WI38 (cell line): Measurements from ENCODE around the gene PNN.
"Not testable (repeated sequence)": the region's sequence is repeated elsewhere in the genome, so short reads cannot be mapped to it uniquely, and the experiment has no call there.

Experiments
- H3K4me3 ChIP-seq: 2 replicates; pipeline ENCODE4 v1.5.1; 2011; ENCODE audit warnings: low read depth, mild to moderate bottlenecking, control low read depth, low read length
- TF ChIP-seq, protein P1 (sequence below): IDR thresholded peaks from 2 replicates; pipeline ENCODE4 v1.5.1; 2012; ENCODE audit warnings: low read depth, mild to moderate bottlenecking, control low read depth, low read length

The PNN gene

DNA sequence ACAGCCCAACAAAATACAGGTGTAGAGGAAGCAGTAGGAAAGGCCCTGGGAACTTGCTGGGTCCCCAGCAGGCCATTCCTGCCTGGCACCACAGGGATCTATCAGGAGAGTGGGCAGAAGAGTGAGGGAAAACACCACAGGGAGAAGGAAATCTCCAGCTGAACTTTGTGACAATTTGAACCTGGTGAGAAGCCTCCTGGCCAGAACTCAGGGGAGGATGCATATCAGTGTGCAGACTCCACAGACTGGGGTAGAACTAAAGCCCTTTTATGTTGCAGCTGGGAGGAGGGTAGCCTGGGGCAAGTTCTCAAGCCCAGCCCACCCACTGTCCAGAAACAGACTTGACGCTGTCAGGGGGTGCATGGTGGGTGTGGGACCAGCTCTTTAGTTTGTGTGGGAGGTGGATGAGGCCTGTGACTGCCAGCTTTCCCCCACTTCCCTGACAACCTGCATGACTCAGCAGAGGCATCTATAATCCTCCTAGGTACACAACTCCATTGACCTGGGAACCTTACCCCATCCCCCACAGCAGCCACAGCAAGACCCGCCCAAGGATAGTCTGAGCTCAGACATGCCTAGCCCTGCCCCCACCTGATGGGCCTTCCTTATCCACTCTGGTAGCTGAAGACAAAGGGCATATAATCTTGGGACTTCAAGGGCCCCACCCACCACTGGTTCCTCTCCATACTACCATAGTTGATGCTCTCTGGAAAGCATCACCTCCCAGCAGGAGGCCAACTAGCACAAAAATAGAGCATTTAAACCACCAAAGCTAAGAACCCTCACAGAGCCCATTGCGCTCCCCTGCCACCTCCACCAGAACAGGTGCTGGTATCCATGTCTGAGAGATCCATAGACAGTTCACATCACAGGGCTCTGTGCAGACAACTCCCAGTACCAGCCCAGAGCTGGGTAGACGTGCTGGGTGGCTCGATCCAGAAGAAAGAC is 28.9 kb downstream of the PNN start:
- TF ChIP-seq, protein P1, sequence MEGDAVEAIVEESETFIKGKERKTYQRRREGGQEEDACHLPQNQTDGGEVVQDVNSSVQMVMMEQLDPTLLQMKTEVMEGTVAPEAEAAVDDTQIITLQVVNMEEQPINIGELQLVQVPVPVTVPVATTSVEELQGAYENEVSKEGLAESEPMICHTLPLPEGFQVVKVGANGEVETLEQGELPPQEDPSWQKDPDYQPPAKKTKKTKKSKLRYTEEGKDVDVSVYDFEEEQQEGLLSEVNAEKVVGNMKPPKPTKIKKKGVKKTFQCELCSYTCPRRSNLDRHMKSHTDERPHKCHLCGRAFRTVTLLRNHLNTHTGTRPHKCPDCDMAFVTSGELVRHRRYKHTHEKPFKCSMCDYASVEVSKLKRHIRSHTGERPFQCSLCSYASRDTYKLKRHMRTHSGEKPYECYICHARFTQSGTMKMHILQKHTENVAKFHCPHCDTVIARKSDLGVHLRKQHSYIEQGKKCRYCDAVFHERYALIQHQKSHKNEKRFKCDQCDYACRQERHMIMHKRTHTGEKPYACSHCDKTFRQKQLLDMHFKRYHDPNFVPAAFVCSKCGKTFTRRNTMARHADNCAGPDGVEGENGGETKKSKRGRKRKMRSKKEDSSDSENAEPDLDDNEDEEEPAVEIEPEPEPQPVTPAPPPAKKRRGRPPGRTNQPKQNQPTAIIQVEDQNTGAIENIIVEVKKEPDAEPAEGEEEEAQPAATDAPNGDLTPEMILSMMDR = no peak
- H3K4me3 ChIP-seq = no peak overlapping the region

DNA sequence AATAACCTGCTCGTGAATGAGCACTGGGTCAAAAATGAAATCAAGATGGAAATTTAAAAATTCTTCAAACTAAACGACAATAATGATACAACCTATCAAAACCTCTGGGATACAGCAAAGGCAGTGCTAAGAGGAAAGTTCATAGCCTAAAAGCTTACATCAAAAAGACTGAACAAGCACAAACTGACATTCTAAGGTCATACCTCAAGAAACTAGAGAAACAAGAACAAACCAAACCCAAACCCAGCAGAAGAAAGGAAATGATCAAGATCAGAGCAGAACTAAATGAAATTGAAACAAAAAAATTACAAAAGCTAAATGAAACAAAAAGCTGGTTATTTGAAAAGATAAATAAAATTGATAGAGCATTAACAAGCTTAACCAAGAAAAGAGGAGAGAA is 32.4 kb downstream of the PNN start:
- not testable (repeated sequence) for H3K4me3 ChIP-seq

DNA sequence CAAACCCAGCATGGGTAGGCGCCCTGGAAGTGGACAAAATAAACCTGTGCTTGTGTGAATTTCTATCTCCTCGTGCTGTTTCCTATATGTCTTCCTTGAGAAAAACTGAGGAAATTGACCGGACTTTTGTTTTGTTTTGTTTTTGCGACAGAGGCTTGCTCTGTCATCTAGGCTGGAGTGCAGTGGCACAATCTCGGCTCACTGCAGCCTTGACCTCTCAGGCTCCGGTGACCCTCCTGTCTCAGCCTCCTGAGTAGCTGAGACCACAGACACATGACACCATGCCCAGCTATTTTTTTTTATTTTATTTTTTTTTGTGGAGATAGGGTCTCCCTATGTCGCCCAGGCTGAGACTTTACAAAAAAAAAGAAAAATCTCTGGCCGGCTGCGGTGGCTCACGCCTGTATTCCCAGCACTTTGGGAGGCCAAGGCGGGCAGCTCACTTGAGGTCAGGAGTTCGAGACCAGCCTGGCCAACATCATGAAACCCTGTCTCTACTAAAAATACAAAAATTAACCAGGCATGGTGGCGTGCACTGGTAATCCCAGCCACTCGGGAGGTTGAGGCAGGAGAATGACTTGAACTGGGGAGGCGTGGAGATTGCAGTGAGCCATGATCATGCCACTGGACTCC is 36.2 kb downstream of the PNN start:
- TF ChIP-seq, protein P1 = no peak
- H3K4me3 ChIP-seq = no peak overlapping the region

DNA sequence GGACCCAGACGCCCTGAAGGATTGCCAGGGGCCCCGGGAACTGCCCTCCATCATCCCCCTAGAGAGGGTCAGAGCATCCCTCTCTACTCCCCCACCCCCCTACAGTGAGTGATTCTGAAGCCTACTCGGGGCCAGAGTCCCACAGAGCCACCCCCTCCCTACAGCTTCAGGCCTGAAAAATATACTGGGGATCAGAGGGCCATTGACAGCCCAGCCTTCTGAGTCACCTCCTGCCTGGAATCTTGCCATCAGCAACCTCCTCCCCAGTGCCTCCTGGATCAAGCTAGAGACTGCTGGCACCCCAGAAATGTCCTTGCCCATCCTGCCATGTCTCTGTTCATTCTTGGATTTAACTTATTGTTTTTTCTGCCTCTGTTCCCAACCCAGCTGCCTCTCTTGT is 37.0 kb downstream of the PNN start:
- TF ChIP-seq, protein P1 = no peak
- H3K4me3 ChIP-seq = no peak overlapping the region

DNA sequence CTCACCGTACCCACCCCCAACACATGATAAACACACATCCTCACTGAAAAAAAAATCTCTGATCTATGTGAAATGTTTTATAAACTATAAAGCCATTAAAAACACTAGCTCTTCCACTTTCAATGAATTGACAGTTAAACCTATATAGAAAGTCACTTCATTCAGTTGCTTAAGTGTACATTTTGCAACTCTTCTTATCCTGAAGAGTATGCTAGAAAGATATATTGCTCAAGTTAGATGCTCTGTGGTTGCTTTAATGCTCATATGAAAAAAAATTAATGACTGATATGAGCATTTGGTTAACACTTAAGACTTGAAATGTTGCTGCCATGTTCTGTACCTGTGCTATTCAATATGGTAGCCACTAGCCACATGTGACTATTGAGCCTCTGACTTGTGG is 37.6 kb downstream of the PNN start:
- TF ChIP-seq, protein P1 = no peak
- no peak overlapping the region for H3K4me3 ChIP-seq

DNA sequence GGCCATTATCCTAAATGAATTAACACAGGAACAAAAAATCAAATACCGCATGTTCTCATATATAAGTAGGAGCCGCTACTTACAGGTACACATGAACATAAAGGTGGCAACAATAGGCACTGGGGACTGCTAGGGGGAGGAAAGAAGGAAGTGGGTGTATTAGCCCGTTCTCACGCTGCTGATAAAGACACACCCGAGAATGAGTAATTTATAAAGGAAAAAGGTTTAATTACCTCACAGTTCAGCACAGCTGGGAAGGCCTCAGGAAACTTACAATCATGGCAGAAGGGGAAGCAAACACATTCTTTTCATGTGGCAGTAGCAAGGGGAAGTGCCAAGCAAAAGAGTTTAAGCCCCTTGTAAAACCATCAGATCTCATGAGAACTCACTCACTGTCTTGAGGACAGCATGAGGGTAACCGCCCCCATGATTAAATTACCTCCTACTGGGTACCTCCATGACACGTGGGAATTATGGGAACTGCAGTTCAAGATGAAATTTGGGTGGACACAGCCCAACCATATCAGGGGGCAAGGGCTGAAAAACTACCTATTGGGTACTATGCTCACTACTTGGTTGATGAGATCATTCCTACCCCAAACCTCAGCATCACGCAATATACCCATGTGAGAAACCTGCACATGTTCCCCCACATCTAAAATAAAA is 42.3 kb downstream of the PNN start:
- no peak overlapping the region for H3K4me3 ChIP-seq
- TF ChIP-seq, protein P1 = no peak

DNA sequence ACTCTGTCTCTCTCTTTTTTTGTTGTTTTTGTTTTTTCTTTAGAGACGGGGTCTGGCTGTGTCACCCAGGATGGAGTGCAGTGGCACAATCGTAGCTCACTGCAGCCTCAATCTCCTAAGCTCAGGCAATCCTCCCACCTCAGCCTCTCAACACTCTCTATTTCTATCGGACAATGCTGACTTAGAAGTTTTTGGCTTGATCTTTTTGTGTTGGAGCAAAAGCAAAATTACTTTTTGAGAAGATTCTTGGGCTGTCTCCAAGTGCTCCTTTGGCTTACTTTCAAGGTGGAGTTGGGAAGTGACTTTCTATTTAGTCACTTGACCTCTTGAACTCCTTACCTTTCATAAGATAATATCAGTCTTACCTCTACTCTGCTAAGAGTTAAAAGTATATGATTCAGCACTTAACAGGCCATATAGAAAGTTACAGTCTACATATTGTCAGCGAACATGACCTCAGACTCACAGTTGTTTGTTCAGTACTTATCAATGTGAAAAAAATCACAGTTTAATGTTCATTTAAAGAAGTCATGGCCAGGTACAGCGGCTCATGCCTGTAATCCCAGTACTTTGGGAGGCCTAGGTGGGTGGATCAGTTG is 43.2 kb downstream of the PNN start:
- TF ChIP-seq, protein P1 = no peak
- no peak overlapping the region for H3K4me3 ChIP-seq
